K562 (cell line): ENCODE results near the gene LBR. TPM values are rescaled to one million over a fixed set of nuclear protein-coding genes. Genes with fewer than 3 reads are reported as not detected.
A peak's percentile ranks its signal among the peaks of the same experiment; 100 is the strongest.

ENCODE experiments used
- HDAC1 ChIP-seq, 2 experiments: fragments of 450-650 bp; IDR thresholded peaks; 2 replicates each; pipeline ENCODE4 v1.6.1; 2016 to 2017; ENCODE audit warnings: inconsistent platforms in 1 of 2, mild to moderate bottlenecking in 1 of 2, moderate library complexity in 1 of 2
- NFXL1 ChIP-seq: fragments of 450-650 bp; formaldehyde crosslinking; IDR thresholded peaks from 2 replicates; pipeline ENCODE4 v1.4.0; 2021; ENCODE audit warnings: mild to moderate bottlenecking
- TAF15 ChIP-seq: fragments of 200-400 bp; formaldehyde crosslinking; IDR thresholded peaks from 2 replicates; pipeline ENCODE4 v1.6.1; 2017; ENCODE audit warnings: mild to moderate bottlenecking, low read depth, low read length, moderate library complexity
- TBL1XR1 ChIP-seq, 2 experiments: IDR thresholded peaks; 2 replicates each; pipeline ENCODE4 v1.6.1; 2012; ENCODE audit warnings: improper control_type of control experiment in 2 of 2, low read length in 2 of 2, mild to moderate bottlenecking in 1 of 2
- ZNF408 ChIP-seq: fragments of 250-450 bp; sonication (Bioruptor Pico); IDR thresholded peaks from 2 replicates; pipeline ENCODE4 v1.4.0; 2020; ENCODE audit warnings: low read depth, mild to moderate bottlenecking, moderate library complexity
- ZNF507 ChIP-seq: conservative IDR thresholded peaks from 2 replicates; pipeline ENCODE4 v1.6.1; 2017; ENCODE audit warnings: missing genetic modification characterization, missing compliant biosample characterization
- ZNF586 ChIP-seq: fragments of 450-650 bp; formaldehyde crosslinking; conservative IDR thresholded peaks from 2 replicates; pipeline ENCODE4 v1.4.0; 2020; ENCODE audit warnings: mild to moderate bottlenecking, moderate library complexity
- ZNF696 ChIP-seq: fragments of 250-450 bp; sonication (Bioruptor Pico); conservative IDR thresholded peaks from 2 replicates; pipeline ENCODE4 v1.4.0; 2020; ENCODE audit warnings: mild to moderate bottlenecking, moderate library complexity
- polyA plus RNA-seq, 8 experiments: library from polyadenylated mRNA; depleted of rRNA in 4 of 8; stranded (reverse) in 5 of 8; unstranded in 3 of 8; fragments of >200 nt; fragmentation: Nextera tagmentation in 2 of 8; fragmentation: Illumina TruSeq in 1 of 8; extraction: Ambion mirVana in 2 of 8; extraction: Trizol in 1 of 8; gene quantifications; 2 replicates each; pipeline versions ENCODE4 v1.2.1 to v1.2.3, GENCODE V29; 2011 to 2014; ENCODE audit warnings: inconsistent platforms in 1 of 8, missing spikeins in 1 of 8
- total RNA-seq, 7 experiments: library from RNA; depleted of rRNA in 6 of 7; stranded (reverse); fragments of >200 nt in 6 of 7; fragmentation: Illumina TruSeq in 2 of 7; extraction: Trizol in 2 of 7; gene quantifications; 2 replicates each; pipeline versions ENCODE4 v1.2.1 to v1.2.3, GENCODE V29; 2011 to 2021; ENCODE audit warnings: low replicate concordance in 1 of 7
- TF ChIP-seq, protein P1 (sequence below): fragments of 250-450 bp; sonication (Bioruptor Pico); IDR thresholded peaks from 2 replicates; pipeline ENCODE4 v1.4.0; 2020; ENCODE audit warnings: mild to moderate bottlenecking, moderate library complexity
- TF ChIP-seq, protein P2 (sequence below): fragments of 200-600 bp; sonication (generic); IDR thresholded peaks from one replicate; pipeline ENCODE4 v1.6.1; 2012; ENCODE audit warnings: mild to moderate bottlenecking, low read depth, low read length, inconsistent platforms
- TF ChIP-seq, protein P3 (sequence below): fragments of 450-650 bp; formaldehyde crosslinking; IDR thresholded peaks from 2 replicates; pipeline ENCODE4 v1.4.0; 2020; ENCODE audit warnings: mild to moderate bottlenecking, moderate library complexity

LBR gene
- total and polyA plus RNA-seq, 9 of the 15 experiments (the other 6 are each of a cell fraction or from before 2014, with no cell fraction given), result 102 to 229 (median 197) TPM

DNA sequence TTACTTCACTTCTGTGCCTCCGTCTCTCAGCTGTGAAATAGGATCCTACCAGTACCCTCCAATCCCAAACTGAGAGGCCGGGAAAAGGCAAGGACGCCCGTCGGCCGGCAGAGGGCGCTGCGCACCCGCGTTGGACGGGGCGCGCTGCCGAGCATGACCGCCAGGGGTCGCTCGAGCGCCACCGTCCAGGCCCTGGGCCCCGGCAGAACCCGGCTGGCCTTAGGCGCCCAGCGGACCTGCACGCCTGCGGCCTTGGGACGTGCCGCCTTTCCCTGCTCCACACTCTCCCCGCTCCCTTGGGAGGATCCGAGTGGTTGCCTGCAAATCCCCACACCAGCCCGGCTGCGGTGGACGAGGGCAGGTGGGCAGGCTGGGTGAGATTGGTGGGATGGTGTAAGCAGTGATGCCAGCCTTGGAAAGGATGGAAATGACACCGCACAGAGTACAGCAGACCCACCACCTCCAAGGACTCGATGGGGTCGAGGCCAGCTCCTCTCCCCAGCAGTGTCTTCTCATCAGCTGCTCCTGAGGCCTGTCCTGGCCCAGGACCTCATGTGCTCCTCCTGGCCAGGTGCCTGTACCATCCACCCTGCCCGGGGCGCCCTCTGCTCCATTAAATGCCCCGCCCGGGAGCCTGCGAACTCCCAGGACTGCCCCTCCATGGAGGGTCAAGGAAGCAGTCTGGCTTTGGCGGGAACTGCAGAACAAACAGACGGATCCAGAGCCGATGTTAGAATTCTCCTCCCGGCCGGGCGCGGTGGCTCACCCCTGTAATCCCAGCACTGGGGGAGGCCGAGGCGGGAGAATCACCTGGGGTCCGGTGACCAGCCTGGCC is 47.4 kb upstream of the LBR start (continued):
- TF ChIP-seq, protein P1, sequence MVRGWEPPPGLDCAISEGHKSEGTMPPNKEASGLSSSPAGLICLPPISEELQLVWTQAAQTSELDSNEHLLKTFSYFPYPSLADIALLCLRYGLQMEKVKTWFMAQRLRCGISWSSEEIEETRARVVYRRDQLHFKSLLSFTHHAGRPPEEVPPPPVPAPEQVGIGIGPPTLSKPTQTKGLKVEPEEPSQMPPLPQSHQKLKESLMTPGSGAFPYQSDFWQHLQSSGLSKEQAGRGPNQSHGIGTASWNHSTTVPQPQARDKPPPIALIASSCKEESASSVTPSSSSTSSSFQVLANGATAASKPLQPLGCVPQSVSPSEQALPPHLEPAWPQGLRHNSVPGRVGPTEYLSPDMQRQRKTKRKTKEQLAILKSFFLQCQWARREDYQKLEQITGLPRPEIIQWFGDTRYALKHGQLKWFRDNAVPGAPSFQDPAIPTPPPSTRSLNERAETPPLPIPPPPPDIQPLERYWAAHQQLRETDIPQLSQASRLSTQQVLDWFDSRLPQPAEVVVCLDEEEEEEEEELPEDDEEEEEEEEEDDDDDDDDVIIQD (CRISPR knock-in tag), result no peak
- no peak for TF ChIP-seq NFXL1 (CRISPR knock-in tag)
- TF ChIP-seq ZNF408 (CRISPR knock-in tag), result no peak
- no peak for TF ChIP-seq ZNF586 (CRISPR knock-in tag)
- no peak for TF ChIP-seq TAF15
- 0 out of 4 replicates have a peak, but pooled peaks have one; percentile 6 to 52 for TF ChIP-seq TBL1XR1 (IDR thresholded peaks at IDR 0.05; ENCODE audit: low read length in 2 of 2)
- TF ChIP-seq ZNF507 (tag), result no peak
- TF ChIP-seq, protein P2, sequence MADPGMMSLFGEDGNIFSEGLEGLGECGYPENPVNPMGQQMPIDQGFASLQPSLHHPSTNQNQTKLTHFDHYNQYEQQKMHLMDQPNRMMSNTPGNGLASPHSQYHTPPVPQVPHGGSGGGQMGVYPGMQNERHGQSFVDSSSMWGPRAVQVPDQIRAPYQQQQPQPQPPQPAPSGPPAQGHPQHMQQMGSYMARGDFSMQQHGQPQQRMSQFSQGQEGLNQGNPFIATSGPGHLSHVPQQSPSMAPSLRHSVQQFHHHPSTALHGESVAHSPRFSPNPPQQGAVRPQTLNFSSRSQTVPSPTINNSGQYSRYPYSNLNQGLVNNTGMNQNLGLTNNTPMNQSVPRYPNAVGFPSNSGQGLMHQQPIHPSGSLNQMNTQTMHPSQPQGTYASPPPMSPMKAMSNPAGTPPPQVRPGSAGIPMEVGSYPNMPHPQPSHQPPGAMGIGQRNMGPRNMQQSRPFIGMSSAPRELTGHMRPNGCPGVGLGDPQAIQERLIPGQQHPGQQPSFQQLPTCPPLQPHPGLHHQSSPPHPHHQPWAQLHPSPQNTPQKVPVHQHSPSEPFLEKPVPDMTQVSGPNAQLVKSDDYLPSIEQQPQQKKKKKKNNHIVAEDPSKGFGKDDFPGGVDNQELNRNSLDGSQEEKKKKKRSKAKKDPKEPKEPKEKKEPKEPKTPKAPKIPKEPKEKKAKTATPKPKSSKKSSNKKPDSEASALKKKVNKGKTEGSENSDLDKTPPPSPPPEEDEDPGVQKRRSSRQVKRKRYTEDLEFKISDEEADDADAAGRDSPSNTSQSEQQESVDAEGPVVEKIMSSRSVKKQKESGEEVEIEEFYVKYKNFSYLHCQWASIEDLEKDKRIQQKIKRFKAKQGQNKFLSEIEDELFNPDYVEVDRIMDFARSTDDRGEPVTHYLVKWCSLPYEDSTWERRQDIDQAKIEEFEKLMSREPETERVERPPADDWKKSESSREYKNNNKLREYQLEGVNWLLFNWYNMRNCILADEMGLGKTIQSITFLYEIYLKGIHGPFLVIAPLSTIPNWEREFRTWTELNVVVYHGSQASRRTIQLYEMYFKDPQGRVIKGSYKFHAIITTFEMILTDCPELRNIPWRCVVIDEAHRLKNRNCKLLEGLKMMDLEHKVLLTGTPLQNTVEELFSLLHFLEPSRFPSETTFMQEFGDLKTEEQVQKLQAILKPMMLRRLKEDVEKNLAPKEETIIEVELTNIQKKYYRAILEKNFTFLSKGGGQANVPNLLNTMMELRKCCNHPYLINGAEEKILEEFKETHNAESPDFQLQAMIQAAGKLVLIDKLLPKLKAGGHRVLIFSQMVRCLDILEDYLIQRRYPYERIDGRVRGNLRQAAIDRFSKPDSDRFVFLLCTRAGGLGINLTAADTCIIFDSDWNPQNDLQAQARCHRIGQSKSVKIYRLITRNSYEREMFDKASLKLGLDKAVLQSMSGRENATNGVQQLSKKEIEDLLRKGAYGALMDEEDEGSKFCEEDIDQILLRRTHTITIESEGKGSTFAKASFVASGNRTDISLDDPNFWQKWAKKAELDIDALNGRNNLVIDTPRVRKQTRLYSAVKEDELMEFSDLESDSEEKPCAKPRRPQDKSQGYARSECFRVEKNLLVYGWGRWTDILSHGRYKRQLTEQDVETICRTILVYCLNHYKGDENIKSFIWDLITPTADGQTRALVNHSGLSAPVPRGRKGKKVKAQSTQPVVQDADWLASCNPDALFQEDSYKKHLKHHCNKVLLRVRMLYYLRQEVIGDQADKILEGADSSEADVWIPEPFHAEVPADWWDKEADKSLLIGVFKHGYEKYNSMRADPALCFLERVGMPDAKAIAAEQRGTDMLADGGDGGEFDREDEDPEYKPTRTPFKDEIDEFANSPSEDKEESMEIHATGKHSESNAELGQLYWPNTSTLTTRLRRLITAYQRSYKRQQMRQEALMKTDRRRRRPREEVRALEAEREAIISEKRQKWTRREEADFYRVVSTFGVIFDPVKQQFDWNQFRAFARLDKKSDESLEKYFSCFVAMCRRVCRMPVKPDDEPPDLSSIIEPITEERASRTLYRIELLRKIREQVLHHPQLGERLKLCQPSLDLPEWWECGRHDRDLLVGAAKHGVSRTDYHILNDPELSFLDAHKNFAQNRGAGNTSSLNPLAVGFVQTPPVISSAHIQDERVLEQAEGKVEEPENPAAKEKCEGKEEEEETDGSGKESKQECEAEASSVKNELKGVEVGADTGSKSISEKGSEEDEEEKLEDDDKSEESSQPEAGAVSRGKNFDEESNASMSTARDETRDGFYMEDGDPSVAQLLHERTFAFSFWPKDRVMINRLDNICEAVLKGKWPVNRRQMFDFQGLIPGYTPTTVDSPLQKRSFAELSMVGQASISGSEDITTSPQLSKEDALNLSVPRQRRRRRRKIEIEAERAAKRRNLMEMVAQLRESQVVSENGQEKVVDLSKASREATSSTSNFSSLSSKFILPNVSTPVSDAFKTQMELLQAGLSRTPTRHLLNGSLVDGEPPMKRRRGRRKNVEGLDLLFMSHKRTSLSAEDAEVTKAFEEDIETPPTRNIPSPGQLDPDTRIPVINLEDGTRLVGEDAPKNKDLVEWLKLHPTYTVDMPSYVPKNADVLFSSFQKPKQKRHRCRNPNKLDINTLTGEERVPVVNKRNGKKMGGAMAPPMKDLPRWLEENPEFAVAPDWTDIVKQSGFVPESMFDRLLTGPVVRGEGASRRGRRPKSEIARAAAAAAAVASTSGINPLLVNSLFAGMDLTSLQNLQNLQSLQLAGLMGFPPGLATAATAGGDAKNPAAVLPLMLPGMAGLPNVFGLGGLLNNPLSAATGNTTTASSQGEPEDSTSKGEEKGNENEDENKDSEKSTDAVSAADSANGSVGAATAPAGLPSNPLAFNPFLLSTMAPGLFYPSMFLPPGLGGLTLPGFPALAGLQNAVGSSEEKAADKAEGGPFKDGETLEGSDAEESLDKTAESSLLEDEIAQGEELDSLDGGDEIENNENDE, result no peak
- TF ChIP-seq, protein P3, sequence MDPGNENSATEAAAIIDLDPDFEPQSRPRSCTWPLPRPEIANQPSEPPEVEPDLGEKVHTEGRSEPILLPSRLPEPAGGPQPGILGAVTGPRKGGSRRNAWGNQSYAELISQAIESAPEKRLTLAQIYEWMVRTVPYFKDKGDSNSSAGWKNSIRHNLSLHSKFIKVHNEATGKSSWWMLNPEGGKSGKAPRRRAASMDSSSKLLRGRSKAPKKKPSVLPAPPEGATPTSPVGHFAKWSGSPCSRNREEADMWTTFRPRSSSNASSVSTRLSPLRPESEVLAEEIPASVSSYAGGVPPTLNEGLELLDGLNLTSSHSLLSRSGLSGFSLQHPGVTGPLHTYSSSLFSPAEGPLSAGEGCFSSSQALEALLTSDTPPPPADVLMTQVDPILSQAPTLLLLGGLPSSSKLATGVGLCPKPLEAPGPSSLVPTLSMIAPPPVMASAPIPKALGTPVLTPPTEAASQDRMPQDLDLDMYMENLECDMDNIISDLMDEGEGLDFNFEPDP (CRISPR knock-in tag), result no peak
- no peak for TF ChIP-seq ZNF696 (CRISPR knock-in tag)
- TF ChIP-seq HDAC1 (IDR thresholded peaks at IDR 0.05), result no peak
